Kidney (tissue), 14 donors: Measurements from ENCODE around the gene SIPA1L2. TPM values are rescaled to one million over a fixed set of nuclear protein-coding genes. Genes with fewer than 3 reads are reported as not detected.

Experiments used
- DNase-seq, 5 donors: peaks; one replicate each; pipeline ENCODE4 v3.0.0-alpha.2; 2013 to 2020
- FAIRE-seq: peaks from 2 replicates; lab custom pipeline; 2012; peaks lifted over from hg19 to GRCh38; lab: Jason Lieb, UNC
- H3K27ac ChIP-seq, 2 donors: one replicate each; pipeline ENCODE4 v1.7.0; 2013; ENCODE audit warnings: low read depth in 2 of 2, low read length in 2 of 2, inconsistent platforms in 1 of 2
- H3K27me3 ChIP-seq: one replicate; pipeline ENCODE4 v1.7.1; 2013; ENCODE audit warnings: low read length, inconsistent platforms; ENCODE audit not compliant: control insufficient read depth, insufficient read depth
- H3K36me3 ChIP-seq, 3 donors: one replicate each; pipeline versions ENCODE4 v1.7.0 to v1.7.1; 2013; ENCODE audit warnings: low read length in 3 of 3, control low read depth in 1 of 3, inconsistent platforms in 1 of 3; ENCODE audit not compliant: insufficient read depth in 3 of 3, control insufficient read depth in 2 of 3
- H3K4me1 ChIP-seq, 3 donors: one replicate each; pipeline versions ENCODE4 v1.7.0 to v1.7.1; 2013; ENCODE audit warnings: low read length in 3 of 3, inconsistent platforms in 1 of 3, low read depth in 1 of 3; ENCODE audit not compliant: control insufficient read depth in 2 of 3, insufficient read depth in 2 of 3
- H3K4me3 ChIP-seq, 3 donors: one replicate each; pipeline versions ENCODE4 v1.7.0 to v1.8.1; 2013; ENCODE audit warnings: low read length in 3 of 3, control low read depth in 1 of 3, inconsistent platforms in 1 of 3
- H3K9ac ChIP-seq, 3 donors: one replicate each; pipeline versions ENCODE4 v1.7.0 to v1.7.1; 2013; ENCODE audit warnings: low read length in 3 of 3, control low read depth in 1 of 3, inconsistent platforms in 1 of 3
- H3K9me3 ChIP-seq, 3 donors: one replicate each; pipeline versions ENCODE4 v1.7.0 to v1.7.1; 2013; ENCODE audit warnings: low read length in 3 of 3, control low read depth in 1 of 3, inconsistent platforms in 1 of 3; ENCODE audit not compliant: control insufficient read depth in 2 of 3, insufficient read depth in 1 of 3
- intact Hi-C: fragments of 100-400 bp; cut with DNase I; formaldehyde crosslinking; loops from one replicate; pipeline ENCODE4 v1.11.1; 2022
- polyA plus RNA-seq: library from polyadenylated mRNA; stranded (reverse); fragments of 350-450 nt; fragmentation: Illumina TruSeq; extraction: RNeasy Lipid Tissue Mini Kit (QIAGEN cat#74804); gene quantifications from one replicate; pipeline ENCODE4 v1.2.3, GENCODE V29; 2014; ENCODE audit warnings: low read depth, low replicate concordance; ENCODE audit not compliant: insufficient read depth
- total RNA-seq: library from RNA; stranded (reverse); fragmentation: NEBNext Ultra II Directional; extraction: Animal tissue kit (Norgen Biotek cat#: 25700); gene quantifications from one replicate; pipeline ENCODE4 v1.2.1, GENCODE V29; 2021
- TF ChIP-seq, protein P1 (sequence below): IDR thresholded peaks from 3 replicates; pipeline ENCODE4 v1.5.1; 2012; ENCODE audit warnings: mild to moderate bottlenecking, moderate library complexity, borderline replicate concordance; ENCODE audit not compliant: insufficient read depth; ENCODE audit errors: extremely low read depth
- donor health status: control.
- donor health status: control.
- donor health status: control.
- donor health status: control.
- donor health status: control.
- donor health status: DM: yes; HTN: yes; CAD: no.
- donor health status: Normal renal cell carcinoma (clear cell type).

SIPA1L2 gene
- total and polyA plus RNA-seq, 2 donors from 2014 or later: 4.0 to 20.2 TPM

DNA sequence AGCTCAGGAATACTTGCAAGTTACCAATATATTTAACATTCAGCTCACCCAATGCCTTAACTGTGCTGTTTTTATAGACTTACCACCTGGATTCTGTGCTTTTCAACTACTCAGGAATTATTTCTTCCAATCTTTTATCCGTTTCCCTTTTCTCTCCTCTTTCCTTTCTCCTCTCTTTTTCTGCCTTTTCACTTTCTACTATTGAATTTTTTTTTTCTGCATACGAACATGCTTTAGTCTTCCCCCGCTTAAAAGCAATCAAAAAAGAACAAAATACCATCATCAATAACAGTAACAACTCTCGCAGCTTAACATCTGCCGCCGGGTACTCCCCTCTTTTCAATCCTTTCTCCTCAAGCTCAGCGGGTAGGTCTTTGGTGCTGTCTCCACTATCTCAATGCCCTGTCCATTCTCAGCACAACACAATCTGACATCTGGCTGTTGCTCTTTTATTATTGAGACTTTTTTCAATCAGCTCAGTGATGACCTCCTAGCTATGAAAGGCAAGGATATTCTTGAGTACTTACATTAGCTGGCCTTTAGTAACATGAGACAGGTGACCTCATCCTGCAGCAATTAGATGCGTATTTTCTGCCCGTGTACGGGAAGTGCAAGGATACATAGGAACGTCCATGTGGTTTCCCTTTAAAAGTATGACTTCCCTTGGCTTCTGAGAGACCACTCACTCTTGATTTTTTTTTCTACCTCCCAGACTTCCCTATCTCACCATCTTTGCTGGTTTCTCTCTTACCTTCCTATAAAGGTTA, 40.2 kb upstream of the SIPA1L2 start:
- DNase-seq (peak in 3 of 5 donors; percentile 33 to 57 (median 46)), FAIRE-seq (no peak)
- intact Hi-C loops: no loop called here
- Histone ChIP-seq H3K4me1 (no peaks in the 10 kb centered on the region), H3K4me3 (no peak overlapping the region), H3K36me3 (no peaks in the 10 kb centered on the region), H3K27ac (no peak overlapping the region), H3K27me3 (no peaks in the 10 kb centered on the region), H3K9me3 (no peaks in the 10 kb centered on the region), H3K9ac (no peak overlapping the region)
- TF ChIP-seq, protein P1, sequence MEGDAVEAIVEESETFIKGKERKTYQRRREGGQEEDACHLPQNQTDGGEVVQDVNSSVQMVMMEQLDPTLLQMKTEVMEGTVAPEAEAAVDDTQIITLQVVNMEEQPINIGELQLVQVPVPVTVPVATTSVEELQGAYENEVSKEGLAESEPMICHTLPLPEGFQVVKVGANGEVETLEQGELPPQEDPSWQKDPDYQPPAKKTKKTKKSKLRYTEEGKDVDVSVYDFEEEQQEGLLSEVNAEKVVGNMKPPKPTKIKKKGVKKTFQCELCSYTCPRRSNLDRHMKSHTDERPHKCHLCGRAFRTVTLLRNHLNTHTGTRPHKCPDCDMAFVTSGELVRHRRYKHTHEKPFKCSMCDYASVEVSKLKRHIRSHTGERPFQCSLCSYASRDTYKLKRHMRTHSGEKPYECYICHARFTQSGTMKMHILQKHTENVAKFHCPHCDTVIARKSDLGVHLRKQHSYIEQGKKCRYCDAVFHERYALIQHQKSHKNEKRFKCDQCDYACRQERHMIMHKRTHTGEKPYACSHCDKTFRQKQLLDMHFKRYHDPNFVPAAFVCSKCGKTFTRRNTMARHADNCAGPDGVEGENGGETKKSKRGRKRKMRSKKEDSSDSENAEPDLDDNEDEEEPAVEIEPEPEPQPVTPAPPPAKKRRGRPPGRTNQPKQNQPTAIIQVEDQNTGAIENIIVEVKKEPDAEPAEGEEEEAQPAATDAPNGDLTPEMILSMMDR: no peak

DNA sequence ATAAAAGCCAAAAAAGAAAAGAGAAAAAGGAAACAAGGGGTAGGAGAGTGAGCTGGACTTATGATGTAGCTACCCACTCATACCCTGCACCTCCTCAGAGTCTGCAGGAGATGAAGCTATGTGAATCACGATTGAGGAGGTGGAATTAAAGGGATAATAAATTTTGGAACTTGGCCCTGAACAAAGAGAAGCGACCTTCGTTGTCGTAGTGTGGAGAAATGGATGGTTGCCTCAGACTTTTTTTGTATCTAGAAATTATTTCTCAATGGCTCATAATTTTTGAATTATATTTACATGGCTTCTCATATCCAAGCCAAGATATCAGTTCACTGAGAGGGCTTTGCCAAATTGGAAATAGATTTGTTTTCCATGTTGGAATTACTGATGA, 37.8 kb upstream of the SIPA1L2 start:
- Histone ChIP-seq H3K4me3 (no peak overlapping the region), H3K9me3 (no peaks in the 10 kb centered on the region), H3K4me1 (no peaks in the 10 kb centered on the region), H3K9ac (no peak overlapping the region), H3K36me3 (no peaks in the 10 kb centered on the region), H3K27ac (no peak overlapping the region), H3K27me3 (no peaks in the 10 kb centered on the region)
- TF ChIP-seq, protein P1: no peak
- intact Hi-C loops: no loop called here
- DNase-seq (no peak), FAIRE-seq (no peak)

DNA sequence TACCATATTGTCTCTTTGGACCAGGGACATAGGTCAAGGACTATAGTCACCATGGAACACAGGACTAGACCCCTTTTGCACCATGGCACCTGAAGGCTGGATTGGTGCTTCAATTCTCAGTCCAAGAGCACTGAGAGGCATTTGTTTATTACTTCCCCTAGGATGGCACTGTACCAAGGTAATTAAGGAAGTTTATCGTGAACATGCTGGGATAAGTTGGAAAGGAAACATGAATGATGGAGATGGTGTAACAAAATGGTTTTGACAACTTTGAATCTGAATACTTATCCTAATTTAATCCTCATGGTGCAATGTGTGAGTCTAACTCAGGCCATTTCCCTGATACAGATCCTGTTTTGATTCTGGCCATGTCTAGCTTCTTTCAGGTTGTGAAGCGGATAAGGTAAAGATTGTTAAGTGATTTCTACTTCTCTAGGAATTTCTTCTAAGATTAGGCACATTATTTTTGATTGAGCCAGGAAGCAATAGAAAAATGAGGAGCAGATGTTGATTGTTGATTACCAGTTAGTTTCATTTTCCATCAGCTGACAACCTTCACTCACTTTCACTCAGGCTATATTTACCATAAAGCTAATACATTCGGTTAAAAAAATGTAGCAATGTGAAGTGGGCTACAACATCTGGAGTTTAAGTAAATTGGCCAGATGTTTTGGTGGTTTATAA, 37.3 kb upstream of the SIPA1L2 start:
- intact Hi-C loops: no loop called here
- no peak for DNase-seq
- Histone ChIP-seq H3K9ac (no peak overlapping the region), H3K9me3 (no peaks in the 10 kb centered on the region), H3K4me1 (no peaks in the 10 kb centered on the region), H3K4me3 (no peak overlapping the region), H3K27me3 (no peaks in the 10 kb centered on the region), H3K36me3 (no peaks in the 10 kb centered on the region), H3K27ac (no peak overlapping the region)
- TF ChIP-seq, protein P1: no peak
- FAIRE-seq: no peak
